DMS114 treated with DMSO at 0.1 percent for 48 hours (cell line): Measurements from ENCODE around the gene BTBD18.
"Not testable (repeated sequence)": the region's sequence is repeated elsewhere in the genome, so short reads cannot be mapped to it uniquely, and the experiment has no call there.

Source experiments
- DNase-seq: peaks from one replicate; lab custom pipeline; 2025; ENCODE audit not compliant: unreplicated experiment; lab: John Stamatoyannopoulos, UW

BTBD18 gene

GRCh38 chr11:57735619-57736298 is 15.9 kb downstream of the BTBD18 start:
- DNase-seq, result no peak

- DNase-seq, result no peak
Measured at GRCh38 chr11:57732661-57733060, 19.0 kb downstream of the BTBD18 start.

- no peak for DNase-seq
Measured at GRCh38 chr11:57729479-57729878, 22.1 kb downstream of the BTBD18 start.

DNA sequence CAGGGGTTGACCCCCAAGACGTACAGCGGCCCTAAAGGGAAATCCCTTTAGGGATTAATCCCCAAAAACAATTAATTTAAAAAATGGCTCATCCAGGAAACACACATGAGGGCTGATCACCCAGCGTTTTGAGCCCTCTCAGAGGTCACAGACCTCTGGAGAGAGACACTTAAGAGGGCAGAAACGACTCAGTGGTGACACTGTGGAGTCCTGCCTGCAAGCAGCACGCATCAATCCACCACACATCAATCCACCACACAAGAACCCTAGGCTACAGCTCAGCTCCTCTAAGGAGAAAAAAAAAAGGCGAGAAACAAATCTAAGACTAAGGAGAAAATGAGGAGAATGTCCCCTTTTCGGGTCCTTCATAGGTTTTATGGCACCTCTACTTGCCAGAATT is 22.8 kb downstream of the BTBD18 start:
- no peak for DNase-seq

DNA sequence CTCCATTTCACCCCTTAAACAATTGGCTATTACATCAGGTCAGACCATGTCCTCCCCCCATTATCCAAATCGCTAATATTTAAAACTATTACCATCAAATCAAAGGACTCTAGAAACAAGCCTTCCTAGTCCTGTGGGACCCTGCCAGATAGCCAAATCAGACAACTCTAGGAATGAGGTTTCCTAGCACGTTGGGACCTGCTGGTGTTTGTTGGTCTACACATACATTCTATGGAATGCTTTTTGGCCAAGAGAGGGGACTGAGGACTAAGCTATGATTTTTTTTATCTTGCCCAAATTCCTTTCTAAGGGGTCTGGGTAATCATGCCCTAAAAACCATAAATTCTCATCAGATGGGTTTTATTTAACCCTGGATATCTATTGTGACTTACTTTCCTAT is 24.4 kb downstream of the BTBD18 start:
- DNase-seq, result no peak

DNA sequence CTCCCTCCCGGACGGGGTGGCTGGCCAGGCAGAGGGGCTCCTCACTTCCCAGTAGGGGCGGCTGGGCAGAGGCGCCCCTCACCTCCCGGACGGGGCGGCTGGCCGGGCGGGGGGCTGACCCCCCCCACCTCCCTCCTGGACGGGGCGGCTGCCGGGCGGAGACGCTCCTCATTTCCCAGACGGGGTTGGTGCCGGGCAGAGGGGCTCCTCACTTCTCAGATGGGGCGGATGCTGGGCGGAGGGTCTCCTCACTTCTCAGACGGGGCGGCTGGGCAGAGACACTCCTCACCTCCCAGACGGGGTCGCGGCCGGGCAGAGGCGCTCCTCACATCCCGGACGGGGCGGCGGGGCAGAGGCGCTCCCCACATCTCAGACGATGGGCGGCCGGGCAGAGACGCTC is 34.9 kb downstream of the BTBD18 start:
- DNase-seq, result not testable (repeated sequence)

DNA sequence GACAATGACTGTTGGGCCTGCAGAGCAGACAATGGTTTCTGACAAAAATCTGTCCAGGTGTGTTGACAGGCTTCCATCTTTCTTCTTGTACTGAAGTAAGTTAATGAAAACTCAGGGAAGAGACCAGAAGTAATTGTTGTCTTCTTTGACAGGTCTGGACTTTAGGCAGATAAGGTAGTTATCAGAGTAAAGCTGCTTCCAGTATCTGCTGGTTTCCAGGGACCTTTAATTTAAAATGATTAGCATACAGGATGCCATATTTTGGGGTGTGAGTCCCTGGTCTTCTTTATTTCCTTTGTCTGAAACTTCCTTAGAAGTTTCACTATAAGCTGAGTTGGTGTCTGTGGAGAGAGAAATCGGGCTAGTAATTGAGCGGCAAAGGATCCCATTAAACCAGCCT is 37.8 kb downstream of the BTBD18 start:
- no peak for DNase-seq

DNA sequence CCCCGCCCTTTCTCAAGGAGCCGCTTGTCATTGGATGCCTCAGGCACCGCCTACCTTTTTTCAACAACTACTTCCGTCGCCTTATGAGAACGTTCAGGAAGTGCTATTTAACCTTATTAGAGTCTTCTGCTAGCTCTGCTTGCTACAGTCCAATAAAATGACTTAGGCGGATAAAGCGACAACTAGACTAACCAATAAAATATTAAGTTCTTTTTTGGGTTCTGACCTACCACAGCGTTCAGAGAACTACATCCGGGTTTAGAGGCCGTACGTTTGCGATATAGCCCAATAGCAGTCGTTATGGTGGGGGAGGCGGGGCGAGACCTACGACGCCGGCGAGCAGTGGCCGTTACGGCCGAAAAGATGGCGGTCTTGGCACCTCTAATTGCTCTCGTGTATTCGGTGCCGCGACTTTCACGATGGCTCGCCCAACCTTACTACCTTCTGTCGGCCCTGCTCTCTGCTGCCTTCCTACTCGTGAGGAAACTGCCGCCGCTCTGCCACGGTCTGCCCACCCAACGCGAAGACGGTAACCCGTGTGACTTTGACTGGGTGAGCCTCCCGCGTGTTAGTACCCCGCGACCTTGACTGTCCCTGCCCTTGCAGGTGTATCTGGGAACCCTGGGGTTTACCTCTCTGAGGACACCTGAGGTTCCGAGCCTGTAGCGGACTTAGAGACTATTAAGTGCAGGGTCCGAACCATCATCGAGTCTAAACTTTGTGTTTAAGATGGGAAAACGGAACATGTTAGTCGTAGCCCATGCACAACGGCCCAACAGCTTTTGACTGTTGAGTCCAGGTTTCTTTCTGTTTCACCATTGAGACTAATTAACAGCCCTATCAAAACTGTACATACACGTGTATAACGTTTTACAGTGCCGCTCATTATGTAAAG is 39.1 kb downstream of the BTBD18 start, which contains the start of gene TMX2:
Gene TMX2 (plus strand): TSS at position 338 of the 895 bp plus-strand sequence. CDS start 26 bp downstream, at position 364.
- peak; percentile 96 for DNase-seq

DNA sequence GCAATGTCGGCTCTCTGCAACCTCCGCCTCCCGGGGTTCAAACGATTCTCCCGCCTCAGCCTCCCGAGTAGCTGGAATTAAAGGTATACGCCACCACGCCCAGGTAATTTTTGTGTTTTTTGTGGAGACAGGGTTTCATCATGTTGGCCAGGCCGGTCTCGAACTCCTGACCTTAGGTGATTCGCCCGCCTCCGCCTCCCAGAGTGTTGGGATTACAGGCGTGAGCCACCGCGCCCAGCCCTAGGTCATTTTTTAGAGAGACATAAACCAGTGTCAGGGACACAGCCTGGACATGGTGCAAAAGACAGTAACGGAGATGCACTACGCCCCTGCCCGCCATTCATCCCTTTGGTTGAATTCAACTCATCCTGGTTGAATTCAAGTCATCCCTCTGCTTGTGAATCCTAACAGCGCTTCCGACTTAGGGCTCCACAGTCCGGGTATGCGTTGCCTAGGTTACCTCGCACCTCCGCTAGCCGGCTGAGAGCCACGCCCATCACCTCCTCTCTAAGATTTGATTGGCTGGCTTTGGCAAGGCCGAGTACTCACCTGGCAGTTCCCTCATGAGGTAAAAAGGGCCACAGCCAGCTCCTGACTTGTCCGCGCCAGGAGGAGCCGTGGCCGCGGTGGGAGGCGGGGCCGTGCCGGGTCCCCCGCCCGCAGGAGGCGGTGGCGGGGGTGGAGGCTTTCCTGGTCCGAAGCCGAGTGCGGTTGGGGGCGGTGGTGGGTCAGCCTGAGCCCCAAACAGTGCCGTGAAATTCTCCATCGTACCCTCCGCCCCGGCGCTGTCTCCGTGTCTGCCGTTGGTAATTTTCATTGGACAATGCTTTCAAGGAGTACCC is 40.0 kb downstream of the BTBD18 start, which contains the start of gene MED19:
Gene MED19 (minus strand): TSS at position 802 of the 842 bp plus-strand sequence. CDS start 36 bp downstream, at position 766.
- DNase-seq, result peak; percentile 8

GRCh38 chr11:57709802-57710367 is 41.7 kb downstream of the BTBD18 start:
- DNase-seq, result no peak

DNA sequence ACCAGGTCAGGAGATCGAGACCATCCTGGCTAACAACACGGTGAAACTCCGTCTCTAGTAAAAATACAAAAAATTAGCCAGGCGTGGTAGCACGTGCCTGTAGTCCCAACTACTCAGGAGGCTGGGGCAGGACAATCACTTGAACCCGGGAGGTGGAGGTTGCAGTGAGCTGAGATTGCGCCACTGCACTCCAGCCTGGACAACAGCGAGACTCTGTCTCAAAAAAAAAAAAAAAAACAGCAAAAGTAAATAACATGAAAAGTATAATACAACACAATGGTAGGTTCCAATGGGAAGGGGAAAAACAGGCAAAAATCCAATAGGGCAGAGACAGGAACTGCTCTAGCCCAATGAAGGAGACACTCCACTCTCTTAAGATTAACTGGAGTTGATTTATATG is 46.2 kb downstream of the BTBD18 start:
- not testable (repeated sequence) for DNase-seq

GRCh38 chr11:57704932-57705331 is 46.7 kb downstream of the BTBD18 start:
- no peak for DNase-seq

- no peak for DNase-seq
Measured at GRCh38 chr11:57703341-57703740, 48.3 kb downstream of the BTBD18 start.

GRCh38 chr11:57700425-57700824 is 51.2 kb downstream of the BTBD18 start:
- no peak for DNase-seq

DNA sequence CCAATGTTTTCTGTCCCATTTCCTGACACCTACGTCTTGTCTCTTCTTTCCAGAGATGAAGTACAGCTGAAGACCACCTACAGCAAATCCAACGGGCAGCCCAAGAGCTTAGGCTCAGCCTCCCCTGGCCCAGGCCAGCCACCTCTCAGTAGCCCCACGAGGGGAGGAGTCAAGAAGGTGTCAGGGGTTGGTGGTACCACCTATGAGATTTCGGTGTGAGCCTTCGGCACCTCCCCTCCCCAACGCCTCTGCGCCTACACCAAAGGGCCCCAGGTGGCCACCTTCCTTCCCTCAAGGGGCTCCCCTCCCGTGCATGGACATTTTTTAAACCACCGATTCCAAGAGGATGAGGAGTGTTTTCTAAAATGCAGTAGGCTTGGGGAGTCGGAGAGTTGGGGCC is 51.8 kb downstream of the BTBD18 start:
- DNase-seq, result no peak

GRCh38 chr11:57698843-57699365 is 52.7 kb downstream of the BTBD18 start:
- no peak for DNase-seq
